Gastroesophageal sphincter (tissue), 4 donors: ENCODE measurements around the gene FBXO15. TPM values are rescaled to one million over a fixed set of nuclear protein-coding genes. Genes with fewer than 3 reads are reported as not detected.

Experiments
- ATAC-seq: fragments of 150-250 bp; one replicate; pipeline ENCODE4 v1.9.1; 2016; ENCODE audit warnings: mild to moderate bottlenecking, moderate library complexity
- H3K27ac ChIP-seq, 4 donors: fragments of 200-600 bp; sonication (generic) in 3 of 4; 1 replicate in 3 of 4; 2 replicates in 1 of 4; pipeline ENCODE4 v1.5.1; 2016 to 2019
- H3K27me3 ChIP-seq: fragments of 200-600 bp; sonication (generic); one replicate; pipeline ENCODE4 v1.5.1; 2019
- H3K36me3 ChIP-seq, 2 donors: fragments of 200-600 bp; sonication (generic); one replicate each; pipeline ENCODE4 v1.5.1; 2019; ENCODE audit warnings: control low read depth in 1 of 2
- H3K4me1 ChIP-seq, 3 donors: fragments of 200-600 bp; sonication (generic); 1 replicate in 2 of 3; 2 replicates in 1 of 3; pipeline ENCODE4 v1.5.1; 2016 to 2019; ENCODE audit warnings: control low read depth in 2 of 3
- H3K4me3 ChIP-seq, 2 donors: fragments of 200-600 bp; sonication (generic); one replicate each; pipeline ENCODE4 v1.5.1; 2019; ENCODE audit warnings: mild to moderate bottlenecking in 1 of 2, moderate library complexity in 1 of 2
- H3K9me3 ChIP-seq, 3 donors: fragments of 200-600 bp; sonication (generic); one replicate each; pipeline ENCODE4 v1.5.1; 2017 to 2019; ENCODE audit warnings: control low read depth in 2 of 3
- CTCF ChIP-seq, 4 experiments: fragments of 200-600 bp in 2 of 4; fragments of 450-650 bp in 2 of 4; sonication (generic) in 1 of 4; IDR thresholded peaks; one replicate each; pipeline ENCODE4 v1.5.1; 2017 to 2019; ENCODE audit warnings: antibody characterized with exemption in 4 of 4, mild to moderate bottlenecking in 2 of 4, moderate library complexity in 2 of 4
- EP300 ChIP-seq: sonication (generic); formaldehyde crosslinking; IDR thresholded peaks from one replicate; pipeline ENCODE4 v1.6.1; 2017; ENCODE audit warnings: antibody characterized with exemption, mild to moderate bottlenecking
- POLR2A ChIP-seq, 2 donors: fragments of 450-650 bp; IDR thresholded peaks; one replicate each; pipeline ENCODE4 v1.6.1; 2017; ENCODE audit warnings: antibody characterized with exemption in 2 of 2, mild to moderate bottlenecking in 2 of 2, moderate library complexity in 1 of 2
- POLR2AphosphoS5 ChIP-seq: sonication (generic); formaldehyde crosslinking; IDR thresholded peaks from one replicate; pipeline ENCODE4 v1.6.1; 2017; ENCODE audit warnings: antibody characterized with exemption
- WGBS, 2 donors: methylation state at CpG; one replicate each; pipeline ENCODE4 v1.1.5; 2018; ENCODE audit warnings: low coverage in 1 of 2; 5-methylcytosine and 5-hydroxymethylcytosine counted together
- total RNA-seq, 4 donors: library from RNA; depleted of rRNA; stranded (reverse); fragments of >200 nt; gene quantifications; one replicate each; pipeline ENCODE4 v1.1.0, GENCODE V29; 2016

FBXO15 gene
- total RNA-seq, 4 donors from 2014 or later, result 0.27 TPM; not detected in 3

GRCh38 chr18:74182335-74182734, 34.7 kb upstream of the FBXO15 start:
- H3K27ac ChIP-seq, result no peak overlapping the region
- 89% methylated on average over 1 of the region's 19 CpGs; no CpG with 5 or more reads in 1 of the 2 donors for WGBS, 2 donors
- no peak for TF ChIP-seq EP300
- TF ChIP-seq CTCF (IDR thresholded peaks at IDR 0.05), result no peak
- TF ChIP-seq POLR2A (IDR thresholded peaks at IDR 0.05), result no peak
- no peak for TF ChIP-seq POLR2AphosphoS5
- H3K27me3 ChIP-seq, result peaks cover 40% of the 10 kb centered on the region
- H3K4me1 ChIP-seq, result no peaks in the 10 kb centered on the region
- no peak overlapping the region for H3K4me3 ChIP-seq
- peaks cover 0 to 8% (median 0%) of the 10 kb centered on the region in 3 donors for H3K9me3 ChIP-seq
- H3K36me3 ChIP-seq, result no peaks in the 10 kb centered on the region
- no peak for ATAC-seq

GRCh38 chr18:74179623-74180199, 32.1 kb upstream of the FBXO15 start:
- Histone ChIP-seq H3K4me3 (no peak overlapping the region), H3K4me1 (no peaks in the 10 kb centered on the region), H3K36me3 (no peaks in the 10 kb centered on the region), H3K27me3 (peaks cover 50% of the 10 kb centered on the region), H3K27ac (no peak overlapping the region), H3K9me3 (peaks cover 0 to 8% (median 0%) of the 10 kb centered on the region in 3 donors)
- no peak for TF ChIP-seq POLR2A (IDR thresholded peaks at IDR 0.05)
- no peak for TF ChIP-seq EP300
- no peak for TF ChIP-seq POLR2AphosphoS5
- TF ChIP-seq CTCF (IDR thresholded peaks at IDR 0.05), result no peak
- no peak for ATAC-seq
- WGBS, 2 donors, result 65 to 93% methylated on average over 3 to 5 of the region's 10 CpGs

- Histone ChIP-seq H3K27ac (no peak overlapping the region), H3K36me3 (no peaks in the 10 kb centered on the region), H3K4me1 (no peaks in the 10 kb centered on the region), H3K27me3 (peaks cover 42% of the 10 kb centered on the region), H3K4me3 (no peak overlapping the region), H3K9me3 (peaks cover 0 to 8% (median 0%) of the 10 kb centered on the region in 3 donors)
- no peak for ATAC-seq
- TF ChIP-seq EP300 (no peak), POLR2A (IDR thresholded peaks at IDR 0.05) (no peak), CTCF (IDR thresholded peaks at IDR 0.05) (no peak), POLR2AphosphoS5 (no peak)
- no CpG with 5 or more reads among the region's 1 CpG for WGBS, 2 donors
These were observed 31.2 kb upstream of the FBXO15 start for GRCh38 chr18:74178884-74179283.

- peaks cover 32% of the 10 kb centered on the region for H3K27me3 ChIP-seq
- H3K9me3 ChIP-seq, result peaks cover 0 to 7% (median 0%) of the 10 kb centered on the region in 3 donors
- H3K27ac ChIP-seq, result no peak overlapping the region
- 60 to 63% methylated on average over 6 of the region's 6 CpGs for WGBS, 2 donors
- no peaks in the 10 kb centered on the region for H3K4me1 ChIP-seq
- no peaks in the 10 kb centered on the region for H3K36me3 ChIP-seq
- TF ChIP-seq POLR2AphosphoS5, result no peak
- no peak for ATAC-seq
- H3K4me3 ChIP-seq, result no peak overlapping the region
These were observed 28.0 kb upstream of the FBXO15 start for GRCh38 chr18:74175658-74176057.

GRCh38 chr18:74173434-74173750, 25.8 kb upstream of the FBXO15 start:
- Histone ChIP-seq H3K9me3 (no peaks in the 10 kb centered on the region), H3K4me3 (no peak overlapping the region), H3K27me3 (peaks cover 28% of the 10 kb centered on the region), H3K27ac (no peak overlapping the region), H3K36me3 (no peaks in the 10 kb centered on the region), H3K4me1 (no peaks in the 10 kb centered on the region)
- TF ChIP-seq POLR2AphosphoS5 (no peak), POLR2A (IDR thresholded peaks at IDR 0.05) (no peak), CTCF (IDR thresholded peaks at IDR 0.05) (no peak), EP300 (no peak)
- no peak for ATAC-seq
- 91 to 100% methylated on average over 3 to 4 of the region's 11 CpGs for WGBS, 2 donors
